ENCODE data around the gene VWA3A. TPM values are rescaled to one million over a fixed set of nuclear protein-coding genes. Genes with fewer than 3 reads are reported as not detected.
"Not testable (repeated sequence)": the region's sequence is repeated elsewhere in the genome, so short reads cannot be mapped to it uniquely, and the experiment has no call there.

VWA3A gene
- total RNA-seq, 4 donors from 2014 or later, result 0.24 TPM; not detected in 3

DNA sequence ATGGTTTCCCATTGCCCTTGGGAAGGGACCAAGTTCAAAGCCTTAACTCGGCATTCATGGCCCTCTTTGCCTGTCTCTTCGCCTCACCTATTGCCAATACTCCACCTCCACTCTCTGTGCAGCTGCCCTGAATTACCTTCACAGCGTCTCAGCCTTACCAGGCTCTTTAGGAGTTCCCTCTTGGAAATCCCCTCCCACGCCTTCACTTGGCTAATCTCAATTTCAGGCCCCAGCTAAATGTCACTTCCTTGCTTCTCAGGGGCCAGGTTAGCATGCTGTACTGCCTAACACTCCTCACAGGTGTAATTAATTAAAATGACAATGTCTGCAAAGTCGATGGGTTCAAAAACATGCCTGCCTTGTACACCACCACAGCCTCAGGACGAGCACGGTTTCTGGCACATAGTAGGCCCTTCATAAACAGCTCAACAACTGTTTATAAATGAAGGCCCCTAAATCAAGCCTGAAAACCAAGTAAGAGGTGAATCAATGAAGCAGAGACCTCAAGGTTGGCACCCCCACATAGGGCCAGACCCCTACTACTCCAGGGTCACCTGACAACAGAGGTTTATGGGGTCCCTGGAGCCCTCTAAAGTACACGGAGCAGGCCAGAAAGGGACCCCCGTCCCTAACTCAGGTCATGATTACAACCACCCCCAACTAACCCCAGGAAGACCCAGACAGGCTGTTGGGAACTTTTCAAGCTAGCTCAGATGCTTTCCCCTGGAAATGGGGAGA lies 102.5 kb downstream of the VWA3A start:
- DNase-seq (ENCODE audit: low spot score), result no peak

GRCh38 chr16:22195445-22195694 lies 103.0 kb downstream of the VWA3A start:
- no peak for TF ChIP-seq CTCF (IDR thresholded peaks at IDR 0.05)
- no peak for DNase-seq (ENCODE audit: low spot score)
- no peak for ATAC-seq (ENCODE audit: low FRiP score)

More for the DNA sequence above, 102.5 kb downstream of the VWA3A start:
- no peak for TF ChIP-seq CTCF (IDR thresholded peaks at IDR 0.05)
- ATAC-seq (ENCODE audit: low FRiP score), result no peak

DNA sequence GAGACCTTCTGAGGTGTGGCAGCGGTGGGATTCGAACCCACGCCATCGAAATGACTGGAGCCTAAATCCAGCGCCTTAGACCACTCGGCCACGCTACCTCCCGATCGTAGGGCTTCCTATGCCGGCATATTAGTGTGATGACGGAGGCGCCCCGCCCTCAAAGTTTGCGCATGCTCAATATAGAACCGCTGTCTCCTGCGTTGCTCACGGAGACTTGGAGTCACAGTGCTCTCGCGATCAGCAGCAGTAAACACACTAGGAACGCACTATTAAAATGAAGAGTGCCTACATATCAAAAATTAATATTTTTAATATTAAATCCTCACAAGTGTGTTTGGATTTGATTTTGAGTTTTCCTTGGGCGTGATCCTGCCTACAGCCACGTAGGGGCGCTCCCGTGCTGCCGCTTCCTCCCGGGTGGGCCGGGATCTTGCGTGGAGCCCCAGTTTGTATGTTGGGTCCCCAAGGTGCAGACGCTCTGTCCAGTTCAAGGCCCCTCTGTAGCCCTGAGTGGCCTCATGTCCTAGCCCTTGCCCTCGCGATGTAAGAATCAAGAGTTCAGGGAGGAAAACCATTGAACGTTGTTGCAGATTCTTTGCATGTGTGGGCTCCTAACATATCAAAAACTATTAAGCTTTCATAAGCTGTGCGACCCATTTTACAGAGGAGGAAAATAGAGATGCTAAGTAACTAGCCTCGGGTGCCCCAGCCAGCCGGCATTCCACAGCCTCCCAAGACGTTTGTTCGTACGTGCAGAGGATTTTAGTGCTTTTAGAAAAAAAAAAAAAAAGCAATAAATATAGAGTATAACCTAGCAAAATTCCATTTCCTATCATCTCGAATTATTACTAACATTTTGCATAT lies 103.6 kb downstream of the VWA3A start:
- peak in 2 of 3 donors; percentile 38 to 44 for TF ChIP-seq CTCF (IDR thresholded peaks at IDR 0.05)
- ATAC-seq (ENCODE audit: low FRiP score) (peak; percentile 57), DNase-seq (ENCODE audit: low spot score) (peak; percentile 87)

GRCh38 chr16:22196559-22197168 lies 104.3 kb downstream of the VWA3A start:
- ATAC-seq (ENCODE audit: low FRiP score); DNase-seq (ENCODE audit: low spot score): not testable (repeated sequence)

DNA sequence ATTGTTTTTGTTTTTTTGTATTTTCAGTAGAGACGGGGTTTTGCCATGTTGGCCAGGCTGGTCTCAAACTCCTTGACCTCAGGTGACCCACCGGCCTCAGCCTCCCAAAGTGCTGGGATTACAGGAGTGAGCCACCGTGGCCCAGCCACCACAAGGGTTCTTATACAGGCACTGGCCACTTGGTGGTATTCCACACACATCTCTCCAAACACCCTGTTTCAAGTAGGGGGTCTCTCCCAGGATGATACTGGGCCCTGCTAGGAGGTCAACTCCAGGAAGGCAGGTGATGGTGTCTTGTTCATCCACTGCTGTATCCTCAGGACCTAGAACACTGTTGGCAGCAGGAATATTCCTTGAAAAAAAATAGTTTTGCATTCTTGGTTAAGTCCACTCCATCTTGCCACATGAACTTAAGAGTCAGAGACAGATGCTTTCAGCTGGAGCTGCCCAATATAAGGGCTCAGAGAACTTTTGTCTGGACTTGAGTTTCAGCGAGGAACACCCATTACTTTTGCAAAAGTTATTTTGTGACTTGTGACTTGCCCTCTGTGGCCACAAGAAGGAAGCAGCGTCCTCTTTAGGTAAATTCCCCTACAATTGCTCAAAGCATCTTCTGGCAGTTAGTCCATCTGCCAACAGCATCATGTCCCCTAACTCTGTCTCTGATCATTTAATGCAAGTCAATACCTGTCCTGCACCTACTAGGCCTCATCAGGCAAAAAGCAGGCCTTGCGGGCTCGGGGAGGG lies 106.4 kb downstream of the VWA3A start:
- ATAC-seq (ENCODE audit: low FRiP score) (no peak), DNase-seq (ENCODE audit: low spot score) (no peak)
- TF ChIP-seq CTCF (IDR thresholded peaks at IDR 0.05), result no peak

DNA sequence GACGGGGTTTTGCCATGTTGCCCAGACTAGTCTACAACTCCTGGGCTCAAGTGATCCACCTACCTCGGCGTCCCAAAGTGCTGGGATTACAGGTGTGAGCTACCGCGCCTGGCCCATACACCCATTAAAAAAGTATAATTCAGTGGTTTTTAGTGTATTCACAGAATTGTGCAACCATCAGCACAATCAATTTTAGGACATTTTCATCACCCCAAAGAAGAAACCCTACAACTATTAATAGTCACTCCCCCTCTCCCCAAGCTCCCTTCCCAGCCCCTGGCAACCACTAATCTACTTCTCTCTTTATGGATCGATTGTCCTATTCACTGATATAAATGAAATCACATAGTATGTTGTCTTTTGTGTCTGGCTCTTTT lies 109.9 kb downstream of the VWA3A start:
- ATAC-seq (ENCODE audit: low FRiP score) (no peak), DNase-seq (ENCODE audit: low spot score) (no peak)
- TF ChIP-seq CTCF (IDR thresholded peaks at IDR 0.05), result no peak

DNA sequence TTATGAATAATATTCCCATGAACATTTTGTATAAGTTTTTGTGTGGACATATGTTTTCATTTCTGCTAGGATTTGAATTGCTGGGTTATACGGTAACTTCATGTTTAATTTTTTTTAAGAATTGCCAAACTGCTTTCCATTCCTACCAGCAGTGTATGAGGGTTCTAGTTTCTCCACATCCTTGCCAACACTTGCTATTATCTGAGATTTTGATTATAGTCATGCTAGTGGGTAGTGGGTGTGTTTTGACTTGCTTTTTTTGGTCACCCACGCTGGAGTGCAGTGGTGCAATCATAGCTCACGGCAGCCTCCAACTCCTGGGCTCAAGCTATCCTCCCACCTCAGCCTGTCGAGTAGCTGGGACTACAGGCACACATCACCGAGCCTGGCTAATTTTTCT lies 110.8 kb downstream of the VWA3A start:
- ATAC-seq (ENCODE audit: low FRiP score) (no peak), DNase-seq (ENCODE audit: low spot score) (no peak)
- TF ChIP-seq CTCF (IDR thresholded peaks at IDR 0.05), result no peak
